SIG-M5 treated with dmso at 0.1 percent for 504 hours (cell line): ENCODE measurements around the gene MT3.

ENCODE experiments used
- DNase-seq: peaks from one replicate; lab custom pipeline; 2025; ENCODE audit not compliant: unreplicated experiment; lab: John Stamatoyannopoulos, UW

The MT3 gene

GRCh38 chr16:56589141-56590039 is at the start of gene MT3:
MT3 (plus strand) TSS chr16:56589528; CDS start chr16:56589591, 63 bp downstream.
- DNase-seq = no peak

GRCh38 chr16:56539656-56540055 is 49.7 kb upstream of the MT3 start:
- no peak for DNase-seq

GRCh38 chr16:56542039-56542438 is 47.3 kb upstream of the MT3 start:
- no peak for DNase-seq

- no peak for DNase-seq
Observed at GRCh38 chr16:56547120-56547948, 42.0 kb upstream of the MT3 start.

GRCh38 chr16:56547949-56548567 is 41.3 kb upstream of the MT3 start:
- no peak for DNase-seq

- no peak for DNase-seq
Observed at GRCh38 chr16:56549161-56549560, 40.2 kb upstream of the MT3 start.

- no peak for DNase-seq
Observed at GRCh38 chr16:56549744-56550385, 39.5 kb upstream of the MT3 start.

- DNase-seq = no peak
Observed at GRCh38 chr16:56551796-56552738, 37.3 kb upstream of the MT3 start.

GRCh38 chr16:56554441-56554840 is 34.9 kb upstream of the MT3 start:
- no peak for DNase-seq

GRCh38 chr16:56558024-56558747 is 31.1 kb upstream of the MT3 start:
- no peak for DNase-seq

GRCh38 chr16:56559109-56559508 is 30.2 kb upstream of the MT3 start:
- no peak for DNase-seq

- DNase-seq = no peak
Observed at GRCh38 chr16:56560447-56560846, 28.9 kb upstream of the MT3 start.

GRCh38 chr16:56561126-56561525 is 28.2 kb upstream of the MT3 start:
- DNase-seq = no peak

- DNase-seq = no peak
Observed at GRCh38 chr16:56564793-56565477, 24.4 kb upstream of the MT3 start, which contains the start of gene MT4. MT4 (plus strand) TSS chr16:56565073; CDS start chr16:56565129, 56 bp downstream.

GRCh38 chr16:56569971-56570370 is 19.4 kb upstream of the MT3 start:
- no peak for DNase-seq

GRCh38 chr16:56571525-56571924 is 17.8 kb upstream of the MT3 start:
- no peak for DNase-seq

GRCh38 chr16:56574625-56575024 is 14.7 kb upstream of the MT3 start:
- DNase-seq = no peak

GRCh38 chr16:56576585-56577299 is 12.6 kb upstream of the MT3 start:
- DNase-seq = peak; percentile 69
